MCF 10A (cell line): ENCODE results near the gene ITGB7. TPM values are rescaled to one million over a fixed set of nuclear protein-coding genes. Genes with fewer than 3 reads are reported as not detected.

Source experiments
- BruUV-seq: library from RNA; stranded (reverse); fragments of 400-500 nt; replicated peaks from 2 replicates; lab custom pipeline; 2021; lab: Mats Ljungman, UMichigan
- CTCF ChIA-PET: fragments of 300-600 bp; sonication (Branson Sonifier 250); formaldehyde crosslinking; extraction: SDS; loops from one replicate; lab custom pipeline; 2021; ENCODE audit warnings: antibody characterized with exemption, inconsistent platforms; lab: Yijun Ruan, JAX
- POLR2A ChIA-PET: fragments of 300-600, 350-650 bp; sonication (Branson Sonifier 250); formaldehyde crosslinking; extraction: SDS; loops from one replicate; lab custom pipeline; 2020; ENCODE audit warnings: antibody characterized with exemption, inconsistent platforms; lab: Yijun Ruan, JAX
- DNase-seq: peaks from one replicate; pipeline ENCODE4 v3.0.0-alpha.2; 2018; ENCODE audit not compliant: unreplicated experiment
- H3K27ac Mint-ChIP-seq: one replicate; pipeline ENCODE4 v1.8.0; 2022; ENCODE audit warnings: mild to moderate bottlenecking, low read depth, mixed read lengths; ENCODE audit not compliant: unreplicated experiment
- H3K27me3 Mint-ChIP-seq: one replicate; pipeline ENCODE4 v1.8.0; 2022; ENCODE audit warnings: mixed read lengths; ENCODE audit not compliant: insufficient read depth, unreplicated experiment
- H3K36me3 Mint-ChIP-seq: one replicate; pipeline ENCODE4 v1.8.0; 2022; ENCODE audit warnings: mild to moderate bottlenecking, moderate library complexity, mixed read lengths; ENCODE audit not compliant: insufficient read depth, unreplicated experiment
- H3K4me1 Mint-ChIP-seq: one replicate; pipeline ENCODE4 v1.8.0; 2022; ENCODE audit warnings: mixed read lengths; ENCODE audit not compliant: insufficient read depth, unreplicated experiment
- H3K4me3 Mint-ChIP-seq: one replicate; pipeline ENCODE4 v1.8.0; 2022; ENCODE audit warnings: mild to moderate bottlenecking, moderate library complexity, mixed read lengths; ENCODE audit not compliant: unreplicated experiment
- H3K9me3 Mint-ChIP-seq: one replicate; pipeline ENCODE4 v1.8.0; 2022; ENCODE audit warnings: mixed read lengths; ENCODE audit not compliant: unreplicated experiment
- CTCF ChIP-seq: fragments of 200-600 bp; IDR thresholded peaks from one replicate; pipeline ENCODE4 v1.8.0; 2022; ENCODE audit warnings: antibody characterized with exemption, mild to moderate bottlenecking; ENCODE audit not compliant: unreplicated experiment
- intact Hi-C: fragments of 100-400 bp; cut with micrococcal nuclease; formaldehyde crosslinking; loops from 2 replicates; pipeline ENCODE4 v1.14.1; 2022
- total RNA-seq: library from RNA; stranded (reverse); gene quantifications from 2 replicates; pipeline ENCODE4 v1.2.3, GENCODE V29; 2022

The ITGB7 gene
- total RNA-seq, 1 experiment from 2014 or later: 1.0 TPM

DNA sequence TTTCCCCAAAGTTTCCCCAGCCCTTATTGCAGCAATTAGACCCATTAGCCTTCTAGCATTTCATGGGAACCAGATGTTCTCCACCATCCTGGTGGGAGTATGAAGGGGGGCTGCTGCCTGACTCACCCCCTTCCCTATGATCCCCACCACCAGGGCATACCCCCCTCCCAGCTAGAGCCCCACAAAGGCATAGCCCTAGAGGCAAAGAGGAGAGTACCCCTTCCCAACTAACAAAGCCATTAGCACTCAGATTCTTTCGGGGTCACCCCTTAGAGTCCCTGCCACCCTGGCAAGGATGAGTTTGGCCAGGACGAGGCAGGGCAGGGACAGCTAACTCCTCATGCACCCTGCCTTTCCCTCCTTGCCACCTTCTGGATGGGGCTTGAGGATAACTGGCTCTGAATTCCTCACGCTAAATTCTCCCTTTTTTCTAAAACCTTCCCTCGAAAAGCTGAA, 15.8 kb upstream of the ITGB7 start:
- POLR2A ChIA-PET: interaction anchor here (0.6 to 3.7 kb wide), 6 partner anchors 9 to 76 kb away, joined by 3 to 18 read pairs (median 4); partner anchors contain the start of gene RARG
- peak overlapping the region; percentile 19 for H3K4me3 Mint-ChIP-seq
- DNase-seq: no peak
- no peak for TF ChIP-seq CTCF
- H3K27ac Mint-ChIP-seq: no peak overlapping the region
- no peaks in the 10 kb centered on the region for H3K27me3 Mint-ChIP-seq
- peaks cover 63% of the 10 kb centered on the region for H3K4me1 Mint-ChIP-seq
- intact Hi-C loops: no loop called here
- peaks cover 27% of the 10 kb centered on the region for H3K36me3 Mint-ChIP-seq
- BruUV-seq: no TSS peak
- no peaks in the 10 kb centered on the region for H3K9me3 Mint-ChIP-seq
- CTCF ChIA-PET: interaction anchor here (0.6 to 0.8 kb wide), 4 partner anchors 10 to 320 kb away, joined by 3 to 4 read pairs (median 3); no protein-coding TSS in a partner anchor

GRCh38 chr12:53222170-53222721, 15.2 kb upstream of the ITGB7 start:
- H3K27me3 Mint-ChIP-seq: no peaks in the 10 kb centered on the region
- ChIA-PET CTCF (interaction anchor here (0.6 to 0.8 kb wide), 3 partner anchors 43 to 123 kb away, joined by 3 to 4 read pairs (median 3); no protein-coding TSS in a partner anchor), POLR2A (interaction anchor here (1.4 to 3.7 kb wide), 3 partner anchors 9 to 29 kb away, joined by 5 to 18 read pairs (median 8); partner anchors contain the start of gene RARG)
- H3K36me3 Mint-ChIP-seq: peaks cover 24% of the 10 kb centered on the region
- peak overlapping the region; percentile 83 for H3K4me3 Mint-ChIP-seq
- H3K9me3 Mint-ChIP-seq: no peaks in the 10 kb centered on the region
- no peak for DNase-seq
- H3K27ac Mint-ChIP-seq: no peak overlapping the region
- peaks cover 68% of the 10 kb centered on the region for H3K4me1 Mint-ChIP-seq
- no peak for TF ChIP-seq CTCF
- no TSS peak for BruUV-seq
- intact Hi-C loops: no loop called here

DNA sequence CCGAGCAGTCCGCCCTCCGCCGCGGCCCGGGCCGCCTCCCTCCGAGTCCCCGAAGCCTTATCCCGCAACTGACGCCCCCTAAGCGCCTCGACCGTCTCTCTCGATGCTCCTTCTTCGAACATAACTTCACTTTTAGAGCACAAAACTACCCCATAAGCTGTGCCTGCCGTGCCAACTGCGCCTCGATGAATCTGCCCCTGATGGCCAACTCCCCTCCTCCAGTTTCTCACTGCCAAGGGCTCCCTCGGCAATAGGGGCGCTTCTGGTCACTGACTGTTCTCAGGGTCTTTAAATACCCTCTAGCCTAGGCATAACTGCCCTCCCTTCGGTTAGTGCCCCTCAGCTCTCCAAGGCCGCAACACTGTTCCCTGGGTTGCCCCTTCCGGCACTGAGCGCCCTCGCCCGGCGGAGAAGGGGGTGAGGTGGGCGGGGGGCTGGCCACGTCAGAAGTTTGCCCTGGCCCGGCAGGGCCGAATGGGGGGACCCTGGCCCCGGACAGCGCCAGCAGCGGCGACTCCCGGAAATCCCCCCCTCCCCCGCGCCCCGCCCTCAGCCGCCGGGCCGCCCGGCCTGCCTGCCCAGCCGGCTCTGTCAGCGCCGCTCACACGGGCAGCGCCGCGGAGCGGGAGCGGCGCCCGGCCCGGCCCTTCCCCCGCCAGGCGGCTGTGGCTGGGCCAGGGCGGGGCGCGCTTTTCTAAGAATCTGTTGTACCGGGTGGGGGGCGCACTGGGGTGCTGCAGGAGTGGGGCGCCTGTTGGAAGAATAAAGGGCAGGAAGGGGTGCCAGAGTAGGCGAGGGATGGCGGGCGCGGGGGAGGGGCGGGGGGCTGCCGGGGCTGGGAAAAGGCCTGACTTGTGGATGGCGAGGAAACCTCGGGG, 14.4 kb upstream of the ITGB7 start:
- BruUV-seq: no TSS peak
- Mint-ChIP-seq H3K36me3 (peaks cover 20% of the 10 kb centered on the region), H3K4me1 (peaks cover 70% of the 10 kb centered on the region), H3K27ac (peak overlapping the region; percentile 80), H3K27me3 (no peaks in the 10 kb centered on the region), H3K4me3 (peak overlapping the region; percentile 83), H3K9me3 (no peaks in the 10 kb centered on the region)
- no peak for DNase-seq
- no peak for TF ChIP-seq CTCF
- intact Hi-C loops: loop anchor here (2.0 kb wide), 1 partner anchor 29 kb away; no protein-coding TSS in a partner anchor
- CTCF ChIA-PET: no interaction called here
- POLR2A ChIA-PET: interaction anchor here (0.6 to 4.9 kb wide), 9 partner anchors 10 to 100 kb away, joined by 3 to 43 read pairs (median 8); partner anchors contain the start of genes AAAS, CSAD, RARG and ZNF740
